Vagina (tissue), 2 donors: ENCODE results near the gene MED16. TPM values are rescaled to one million over a fixed set of nuclear protein-coding genes. Genes with fewer than 3 reads are reported as not detected.
"Not testable (repeated sequence)": the region's sequence is repeated elsewhere in the genome, so short reads cannot be mapped to it uniquely, and the experiment has no call there.

ENCODE experiments used
- DNase-seq, 2 donors: peaks; one replicate each; pipeline ENCODE4 v3.0.0-alpha.2; 2017; ENCODE audit errors: extremely low spot score in 2 of 2
- H3K27ac ChIP-seq: fragments of 200-600 bp; sonication (generic); one replicate; pipeline ENCODE4 v1.5.1; 2019
- H3K27me3 ChIP-seq: fragments of 200-600 bp; sonication (generic); one replicate; pipeline ENCODE4 v1.5.1; 2019
- H3K36me3 ChIP-seq, 2 donors: fragments of 200-600 bp; sonication (generic); one replicate each; pipeline ENCODE4 v1.5.1; 2017 to 2019
- H3K4me1 ChIP-seq: fragments of 200-600 bp; sonication (generic); one replicate; pipeline ENCODE4 v1.5.1; 2019
- H3K4me3 ChIP-seq, 2 donors: fragments of 200-600 bp; sonication (generic); 1 replicate in 1 of 2; 2 replicates in 1 of 2; pipeline ENCODE4 v1.5.1; 2016 to 2019
- H3K9me3 ChIP-seq: fragments of 200-600 bp; sonication (generic); one replicate; pipeline ENCODE4 v1.5.1; 2019
- CTCF ChIP-seq, 3 experiments: fragments of 450-650 bp in 2 of 3; fragments of 200-600 bp in 1 of 3; sonication (generic) in 1 of 3; IDR thresholded peaks; one replicate each; pipeline ENCODE4 v1.5.1; 2017 to 2019; ENCODE audit warnings: antibody characterized with exemption in 3 of 3, mild to moderate bottlenecking in 2 of 3, moderate library complexity in 2 of 3
- POLR2A ChIP-seq, 2 donors: fragments of 450-650 bp; IDR thresholded peaks; one replicate each; pipeline ENCODE4 v1.6.1; 2017; ENCODE audit warnings: antibody characterized with exemption in 2 of 2, mild to moderate bottlenecking in 2 of 2, moderate library complexity in 2 of 2
- POLR2AphosphoS5 ChIP-seq, 2 donors: sonication (generic); formaldehyde crosslinking; IDR thresholded peaks; one replicate each; pipeline ENCODE4 v1.9.0; 2017; ENCODE audit warnings: antibody characterized with exemption in 2 of 2, mild to moderate bottlenecking in 2 of 2, low read depth in 1 of 2; ENCODE audit not compliant: insufficient read depth in 1 of 2
- intact Hi-C: fragments of 100-400 bp; cut with DNase I; formaldehyde crosslinking; loops from one replicate; pipeline ENCODE4 v1.15.1; 2023
- total RNA-seq: library from RNA; depleted of rRNA; stranded (reverse); fragments of >200 nt; gene quantifications from one replicate; pipeline ENCODE4 v1.2.3, GENCODE V29; 2016

Gene MED16
- total RNA-seq, 1 donor from 2014 or later: 46.9 TPM

DNA sequence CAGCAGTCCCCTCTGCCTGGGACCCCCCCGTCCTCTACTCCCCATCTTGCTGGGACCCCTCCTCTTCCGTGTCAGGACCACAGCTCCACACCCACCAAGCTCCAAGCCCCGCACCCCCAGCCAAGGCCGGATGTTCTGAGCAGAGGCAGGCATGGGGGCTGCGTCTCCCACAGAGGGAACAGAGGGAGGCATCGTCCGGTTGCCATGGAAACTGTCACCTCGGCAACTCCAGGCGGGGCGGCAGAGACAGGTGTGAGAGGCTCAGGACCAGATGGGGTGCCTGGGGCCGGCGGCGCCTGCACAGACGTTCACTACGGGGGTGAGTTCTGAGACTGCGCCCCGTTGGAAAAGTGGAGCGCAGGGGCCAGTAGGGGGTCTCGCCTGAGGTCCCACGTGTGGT is 5.7 kb upstream of the MED16 start:
- Histone ChIP-seq H3K4me3 (no peak overlapping the region), H3K36me3 (peaks cover 0 to 23% of the 10 kb centered on the region in 2 donors), H3K27ac (no peak overlapping the region), H3K27me3 (no peaks in the 10 kb centered on the region), H3K4me1 (peaks cover 10% of the 10 kb centered on the region), H3K9me3 (no peaks in the 10 kb centered on the region)
- no peak for DNase-seq
- intact Hi-C loops: no loop called here
- TF ChIP-seq CTCF (IDR thresholded peaks at IDR 0.05) (no peak), POLR2AphosphoS5 (IDR thresholded peaks at IDR 0.05; ENCODE audit: insufficient read depth in 1 of 2, low read depth in 1 of 2) (no peak), POLR2A (IDR thresholded peaks at IDR 0.05) (no peak)

DNA sequence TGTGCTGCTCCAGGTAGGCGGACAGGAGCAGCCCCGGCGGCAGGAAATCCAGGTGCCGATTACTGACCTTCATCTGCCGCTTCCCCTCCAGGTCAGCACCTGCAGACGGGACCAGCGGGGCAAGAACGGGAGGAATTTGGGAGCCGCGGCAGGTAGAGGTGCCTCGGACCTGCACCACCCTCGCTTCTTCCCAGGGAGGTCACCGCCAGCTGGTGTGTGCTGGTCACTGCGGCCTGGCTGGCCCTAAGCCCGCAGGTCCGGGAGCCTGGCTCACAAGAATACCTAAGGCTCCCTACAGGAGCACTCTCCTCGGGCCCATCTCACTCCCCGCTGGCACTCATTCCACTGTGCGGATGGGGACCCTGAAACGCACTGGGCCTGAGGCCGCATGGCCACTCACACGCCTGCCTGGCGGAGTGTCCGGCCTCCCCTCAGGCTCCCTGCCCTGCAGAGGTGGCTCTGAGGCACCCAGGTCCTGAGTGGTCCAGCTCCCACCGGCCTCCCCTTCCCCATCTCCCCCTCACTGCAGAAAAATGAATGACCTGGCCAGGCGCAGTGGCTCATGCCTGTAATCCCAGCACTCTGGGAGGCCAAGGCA is 4.6 kb upstream of the MED16 start:
- no peaks in the 10 kb centered on the region for H3K27me3 ChIP-seq
- intact Hi-C loops: no loop called here
- no peak overlapping the region for H3K4me3 ChIP-seq
- peaks cover 7% of the 10 kb centered on the region for H3K4me1 ChIP-seq
- H3K9me3 ChIP-seq: no peaks in the 10 kb centered on the region
- no peak for TF ChIP-seq POLR2A (IDR thresholded peaks at IDR 0.05)
- peak in 1 of 2 donors; percentile 10 for TF ChIP-seq POLR2AphosphoS5 (IDR thresholded peaks at IDR 0.05; ENCODE audit: insufficient read depth in 1 of 2, low read depth in 1 of 2)
- no peak overlapping the region for H3K27ac ChIP-seq
- peaks cover 0 to 23% of the 10 kb centered on the region in 2 donors for H3K36me3 ChIP-seq
- DNase-seq: no peak

DNA sequence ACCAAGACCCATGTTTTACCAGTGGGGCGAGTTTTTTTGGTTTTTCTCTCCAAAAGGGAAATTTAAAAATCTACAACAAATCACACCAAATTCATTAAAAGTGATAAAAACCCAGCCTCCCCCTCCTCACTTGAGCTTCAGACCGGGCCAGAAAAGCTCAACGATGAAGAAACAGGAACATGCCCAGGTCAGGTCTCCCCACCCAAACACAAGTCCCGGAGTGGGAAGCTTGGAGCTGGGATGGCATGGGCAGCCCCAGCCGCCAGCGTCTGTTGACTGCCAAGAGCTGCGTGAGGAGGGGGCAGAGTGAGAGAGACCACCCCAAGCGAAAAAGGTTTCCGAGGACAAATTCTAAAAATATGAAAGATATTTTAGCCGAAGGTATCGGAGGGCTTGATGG is 4.0 kb upstream of the MED16 start:
- peaks cover 11% of the 10 kb centered on the region for H3K4me1 ChIP-seq
- TF ChIP-seq POLR2AphosphoS5 (IDR thresholded peaks at IDR 0.05; ENCODE audit: insufficient read depth in 1 of 2, low read depth in 1 of 2) (no peak), POLR2A (IDR thresholded peaks at IDR 0.05) (no peak), CTCF (IDR thresholded peaks at IDR 0.05) (no peak)
- no peak overlapping the region for H3K4me3 ChIP-seq
- H3K27ac ChIP-seq: no peak overlapping the region
- no peaks in the 10 kb centered on the region for H3K27me3 ChIP-seq
- no peak for DNase-seq
- peaks cover 0 to 23% of the 10 kb centered on the region in 2 donors for H3K36me3 ChIP-seq
- no peaks in the 10 kb centered on the region for H3K9me3 ChIP-seq
- intact Hi-C loops: no loop called here

- intact Hi-C loops: no loop called here
- H3K9me3 ChIP-seq: no peaks in the 10 kb centered on the region
- peaks cover 16% of the 10 kb centered on the region for H3K4me1 ChIP-seq
- H3K27ac ChIP-seq: no peak overlapping the region
- no peaks in the 10 kb centered on the region for H3K27me3 ChIP-seq
- H3K4me3 ChIP-seq: no peak overlapping the region
- no peak for DNase-seq
- peaks cover 0 to 23% of the 10 kb centered on the region in 2 donors for H3K36me3 ChIP-seq
- TF ChIP-seq POLR2A (IDR thresholded peaks at IDR 0.05) (no peak), POLR2AphosphoS5 (IDR thresholded peaks at IDR 0.05; ENCODE audit: insufficient read depth in 1 of 2, low read depth in 1 of 2) (no peak), CTCF (IDR thresholded peaks at IDR 0.05) (no peak)
Measured at GRCh38 chr19:896434-896833, 3.4 kb upstream of the MED16 start.

DNA sequence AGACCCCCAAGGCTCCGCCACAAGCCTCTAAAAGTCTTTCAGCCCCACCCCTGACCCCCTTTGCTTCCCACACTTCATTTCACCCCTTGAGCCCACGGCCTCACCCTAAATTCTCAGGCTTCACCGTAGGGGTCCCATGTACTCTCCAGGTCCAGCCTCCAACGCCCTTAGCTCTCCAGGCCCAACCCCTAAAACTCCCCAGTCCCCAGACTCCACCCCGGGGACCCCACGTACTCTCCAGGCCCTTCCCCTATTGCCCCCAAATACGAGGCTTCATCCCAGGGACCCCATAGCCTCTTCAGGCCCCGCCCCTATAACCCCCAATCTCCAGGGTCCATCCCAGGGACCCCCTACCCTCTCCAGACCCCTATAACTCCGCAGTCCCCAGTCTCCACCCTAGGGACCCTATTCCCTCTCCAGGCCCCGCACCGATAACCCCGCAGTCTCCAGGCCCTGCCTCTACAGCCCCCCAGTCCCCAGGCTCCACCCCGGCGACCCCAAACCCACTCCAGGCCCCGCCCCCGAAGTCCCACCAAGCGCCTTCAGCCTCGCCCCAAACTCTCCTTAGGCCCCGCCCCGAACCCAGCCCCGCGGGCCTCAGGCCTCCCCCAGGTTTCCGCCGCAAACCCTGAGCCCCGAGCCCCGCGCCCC is 619 bp downstream of the MED16 start:
- TF ChIP-seq POLR2A (IDR thresholded peaks at IDR 0.05): no peak
- TF ChIP-seq CTCF (IDR thresholded peaks at IDR 0.05): no peak
- TF ChIP-seq POLR2AphosphoS5 (IDR thresholded peaks at IDR 0.05; ENCODE audit: insufficient read depth in 1 of 2, low read depth in 1 of 2): no peak
- Histone ChIP-seq H3K4me1 (peaks cover 23% of the 10 kb centered on the region), H3K9me3 (no peaks in the 10 kb centered on the region), H3K4me3 (peak overlapping the region; percentile 81 to 96), H3K27ac (peak overlapping the region; percentile 93), H3K36me3 (peaks cover 0 to 31% of the 10 kb centered on the region in 2 donors), H3K27me3 (no peaks in the 10 kb centered on the region)
- intact Hi-C loops: no loop called here
- DNase-seq: no peak

- H3K9me3 ChIP-seq, H3K27me3 ChIP-seq, intact Hi-C loops, DNase-seq: not testable (repeated sequence)
- H3K36me3 ChIP-seq: peaks cover 0 to 27% of the 10 kb centered on the region in 2 donors
- peaks cover 23% of the 10 kb centered on the region for H3K4me1 ChIP-seq
- peak overlapping the region; percentile 81 to 96 for H3K4me3 ChIP-seq
- H3K27ac ChIP-seq: peak overlapping the region; percentile 93
Measured at GRCh38 chr19:891421-892200, 1.4 kb downstream of the MED16 start.
